ENCODE results near the gene TBCCD1.

Gene TBCCD1

GRCh38 chr3:186599142-186599784, 32.1 kb upstream of the TBCCD1 start:
- intact Hi-C loops (cut with DNase I; ENCODE audit: low total_unique reads) = no loop called here

DNA sequence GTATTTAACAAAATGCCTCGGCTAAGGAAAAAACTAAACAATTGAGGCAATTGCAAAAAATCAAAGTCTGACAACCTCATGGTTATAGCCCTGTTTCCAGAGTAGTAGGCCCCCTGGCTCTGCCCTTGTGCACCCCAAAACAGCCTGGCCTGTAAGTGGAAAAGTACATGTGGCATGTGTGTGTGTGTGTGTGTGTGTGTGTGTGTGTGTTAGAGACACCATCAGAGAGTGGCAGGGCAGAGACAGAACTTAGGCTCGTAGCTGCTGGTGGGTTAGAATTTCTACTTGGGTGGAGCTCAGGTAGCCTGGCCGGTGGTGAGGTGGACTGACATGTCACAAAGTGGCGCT, 31.6 kb upstream of the TBCCD1 start:
- Histone ChIP-seq H3K27me3 (no peaks in the 10 kb centered on the region), H3K4me3 (no peak overlapping the region), H3K4me1 (no peaks in the 10 kb centered on the region), H3K9me3 (no peaks in the 10 kb centered on the region), H3K27ac (no peak overlapping the region), H3K36me3 (no peaks in the 10 kb centered on the region)
- intact Hi-C loops (cut with DNase I; ENCODE audit: low total_unique reads) = no loop called here
- no peak for DNase-seq
- no peak for TF ChIP-seq CTCF (IDR thresholded peaks at IDR 0.05)

More at GRCh38 chr3:186599142-186599784, 32.1 kb upstream of the TBCCD1 start:
- H3K9me3 ChIP-seq = no peaks in the 10 kb centered on the region
- H3K27me3 ChIP-seq = no peaks in the 10 kb centered on the region
- DNase-seq = no peak
- no peaks in the 10 kb centered on the region for H3K4me1 ChIP-seq
- H3K36me3 ChIP-seq = no peaks in the 10 kb centered on the region
- no peak overlapping the region for H3K27ac ChIP-seq
- no peak for TF ChIP-seq CTCF (IDR thresholded peaks at IDR 0.05)
- no peak overlapping the region for H3K4me3 ChIP-seq

- no peak overlapping the region for H3K27ac ChIP-seq
- no peak for TF ChIP-seq CTCF (IDR thresholded peaks at IDR 0.05)
- DNase-seq = no peak
- H3K4me1 ChIP-seq = no peaks in the 10 kb centered on the region
- intact Hi-C loops (cut with DNase I; ENCODE audit: low total_unique reads) = no loop called here
- no peaks in the 10 kb centered on the region for H3K9me3 ChIP-seq
- H3K4me3 ChIP-seq = no peak overlapping the region
- H3K36me3 ChIP-seq = no peaks in the 10 kb centered on the region
- H3K27me3 ChIP-seq = no peaks in the 10 kb centered on the region
Observed at GRCh38 chr3:186598108-186598784, 31.1 kb upstream of the TBCCD1 start.

DNA sequence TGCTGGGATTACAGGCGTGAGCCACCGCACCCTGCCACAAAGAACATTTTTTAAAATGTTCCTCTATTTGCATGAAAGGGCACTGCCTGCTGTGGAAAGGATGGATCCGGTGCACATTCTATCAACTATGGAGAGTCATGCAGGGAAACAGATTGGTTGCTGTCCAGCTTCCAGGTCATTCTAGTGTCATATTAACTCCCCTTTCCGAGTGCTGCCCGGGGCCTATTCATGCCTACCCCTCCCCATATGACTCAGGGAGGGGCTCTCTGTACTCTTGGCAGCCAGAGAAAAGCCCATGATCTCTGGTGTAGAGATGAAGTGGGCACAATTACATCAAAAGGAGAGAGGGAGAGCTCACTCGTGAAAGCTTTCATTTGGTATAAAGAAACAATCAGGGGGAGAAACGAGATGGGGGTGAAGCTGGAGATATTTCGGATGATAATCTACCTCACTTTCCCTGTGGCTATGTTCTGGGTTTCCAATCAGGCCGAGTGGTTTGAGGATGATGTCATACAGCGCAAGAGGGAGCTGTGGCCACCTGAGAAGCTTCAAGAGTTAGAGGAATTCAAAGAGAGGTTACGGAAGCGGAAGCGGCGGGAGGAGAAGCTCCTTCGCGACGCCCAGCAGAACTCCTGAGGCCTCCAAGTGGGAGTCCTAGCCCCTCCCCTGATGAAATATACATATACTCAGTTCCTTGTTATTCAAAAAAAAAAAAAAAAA, 29.6 kb upstream of the TBCCD1 start:
- Histone ChIP-seq H3K27ac (no peak overlapping the region), H3K4me1 (no peaks in the 10 kb centered on the region), H3K4me3 (no peak overlapping the region), H3K36me3 (no peaks in the 10 kb centered on the region), H3K9me3 (no peaks in the 10 kb centered on the region), H3K27me3 (no peaks in the 10 kb centered on the region)
- no peak for DNase-seq
- no peak for TF ChIP-seq CTCF (IDR thresholded peaks at IDR 0.05)
- intact Hi-C loops (cut with DNase I; ENCODE audit: low total_unique reads) = no loop called here

DNA sequence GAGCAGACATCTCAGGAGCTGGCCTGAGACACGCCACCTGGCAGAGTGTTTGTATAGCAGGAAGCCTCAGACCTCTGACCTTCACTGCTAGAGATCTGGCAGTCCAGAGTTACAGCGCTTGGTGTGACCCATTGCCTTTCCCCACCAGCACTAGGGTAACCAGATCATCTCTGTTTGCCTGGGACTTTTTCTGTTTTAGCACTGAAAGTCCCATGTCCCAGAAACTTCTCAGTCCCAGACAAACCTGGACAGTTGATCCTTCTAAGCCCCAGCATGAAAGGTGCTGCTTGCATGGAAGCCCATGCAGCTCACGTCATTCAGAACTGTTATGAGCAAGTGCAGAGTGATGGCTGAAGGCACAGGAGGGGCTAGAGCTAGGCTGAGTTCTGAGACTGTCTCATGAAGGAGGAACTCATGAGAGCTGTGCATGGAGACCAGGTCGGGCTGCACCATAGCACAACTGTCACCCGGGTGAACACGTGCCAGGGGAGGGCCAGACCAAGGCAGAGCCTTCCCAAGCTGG, 27.5 kb upstream of the TBCCD1 start:
- Histone ChIP-seq H3K27me3 (no peaks in the 10 kb centered on the region), H3K4me1 (no peaks in the 10 kb centered on the region), H3K27ac (no peak overlapping the region), H3K9me3 (no peaks in the 10 kb centered on the region), H3K4me3 (no peak overlapping the region), H3K36me3 (no peaks in the 10 kb centered on the region)
- TF ChIP-seq CTCF (IDR thresholded peaks at IDR 0.05) = no peak
- intact Hi-C loops (cut with DNase I; ENCODE audit: low total_unique reads) = no loop called here
- DNase-seq = no peak
